GM21528 (cell line): ENCODE data around the gene MCM7.

ENCODE experiments used
- ATAC-seq: cut with Tn5 transposase; IDR thresholded peaks from one replicate; pipeline ENCODE4 v1.9.1; 2021; ENCODE audit warnings: mild to moderate bottlenecking, moderate library complexity; ENCODE audit not compliant: unreplicated experiment, low FRiP score

MCM7 gene

DNA sequence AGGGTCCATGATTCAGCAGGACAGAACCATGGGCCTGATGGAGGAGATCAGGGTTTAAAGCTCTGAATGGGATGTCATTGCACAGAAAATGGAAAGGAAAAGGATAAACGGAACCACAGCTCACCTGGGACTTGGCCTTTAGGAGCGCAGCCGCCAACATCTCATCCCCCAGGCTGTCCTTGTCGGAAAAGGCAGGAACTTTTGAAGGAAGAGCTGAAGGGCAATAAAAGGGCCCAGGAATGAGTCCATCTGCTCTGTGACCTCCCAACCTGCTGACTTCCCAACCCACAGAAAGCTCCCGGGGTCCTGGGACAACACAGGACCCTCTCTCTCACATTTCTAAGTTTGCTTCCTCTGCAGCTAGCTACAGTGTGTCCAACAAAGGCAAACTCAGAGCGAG, 25.8 kb downstream of the MCM7 start:
- ATAC-seq, result no peak

DNA sequence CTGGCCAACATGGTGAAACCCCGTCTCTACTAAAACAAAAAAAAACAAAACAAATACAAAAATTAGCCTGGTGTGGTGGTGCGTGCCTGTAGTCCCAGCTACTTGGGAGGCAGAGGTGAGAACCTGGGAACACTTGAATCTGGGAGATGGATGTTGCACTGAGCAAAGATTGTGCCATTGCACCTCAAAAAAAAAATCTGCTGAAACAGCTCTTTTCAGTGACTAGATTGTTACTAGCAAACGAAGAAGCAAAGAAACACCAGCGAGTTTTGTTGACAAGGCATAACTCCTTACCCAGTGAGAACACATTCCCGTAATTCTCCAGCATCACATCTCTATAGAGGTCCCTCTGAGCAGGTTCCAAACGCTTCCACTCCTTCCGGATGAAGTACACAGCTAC, 26.4 kb downstream of the MCM7 start:
- no peak for ATAC-seq

DNA sequence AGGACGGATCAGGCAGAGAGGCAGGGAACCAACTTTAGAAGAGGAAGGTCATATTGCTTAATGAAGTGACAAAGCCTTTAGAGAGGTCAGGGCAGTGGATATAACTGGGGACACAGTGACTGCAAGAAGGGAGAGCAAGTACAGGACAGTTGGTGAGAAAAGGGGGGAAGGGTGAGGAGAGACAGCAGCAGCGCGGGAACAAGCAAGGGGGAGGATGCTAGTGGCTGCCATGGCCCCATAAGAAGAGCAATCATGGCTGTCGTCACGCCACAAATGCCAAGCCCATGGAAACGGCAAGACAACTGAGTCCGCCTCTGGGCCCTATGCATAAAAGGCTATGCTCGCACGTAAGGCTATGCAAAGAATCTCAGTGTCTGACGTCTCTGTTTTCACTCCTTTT, 28.7 kb downstream of the MCM7 start:
- ATAC-seq, result no peak

DNA sequence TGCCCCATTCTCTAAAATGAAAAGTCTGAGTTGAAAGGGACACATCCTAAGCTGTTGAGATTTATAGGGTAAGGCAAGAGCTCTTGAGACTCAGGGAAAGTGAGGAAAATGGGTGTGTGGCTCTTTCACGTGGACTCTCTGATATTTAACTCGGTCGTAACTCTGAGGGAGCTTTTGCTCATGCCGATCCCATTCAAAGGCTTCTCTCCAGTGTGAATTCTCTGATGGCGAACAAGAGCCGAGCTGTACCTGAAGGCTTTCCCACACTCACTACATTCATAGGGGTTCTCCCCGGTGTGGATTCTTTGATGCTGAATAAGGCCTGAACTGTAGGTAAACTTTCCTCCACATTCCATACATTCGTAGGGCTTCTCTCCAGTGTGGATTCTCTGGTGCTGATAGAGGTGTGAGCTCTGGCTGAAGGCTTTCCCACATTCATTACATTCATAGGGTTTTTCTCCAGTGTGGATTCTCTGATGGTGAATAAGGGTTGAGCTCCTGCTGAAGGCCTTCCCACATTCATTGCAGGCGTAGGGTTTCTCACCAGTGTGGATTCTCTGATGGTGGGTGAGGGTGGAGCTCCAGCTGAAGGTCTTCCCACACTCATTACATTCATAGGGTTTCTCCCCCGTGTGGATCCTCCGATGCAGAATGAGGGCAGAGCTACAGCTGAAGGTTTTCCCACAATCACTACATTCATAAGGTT, 30.0 kb downstream of the MCM7 start:
- ATAC-seq, result no peak

DNA sequence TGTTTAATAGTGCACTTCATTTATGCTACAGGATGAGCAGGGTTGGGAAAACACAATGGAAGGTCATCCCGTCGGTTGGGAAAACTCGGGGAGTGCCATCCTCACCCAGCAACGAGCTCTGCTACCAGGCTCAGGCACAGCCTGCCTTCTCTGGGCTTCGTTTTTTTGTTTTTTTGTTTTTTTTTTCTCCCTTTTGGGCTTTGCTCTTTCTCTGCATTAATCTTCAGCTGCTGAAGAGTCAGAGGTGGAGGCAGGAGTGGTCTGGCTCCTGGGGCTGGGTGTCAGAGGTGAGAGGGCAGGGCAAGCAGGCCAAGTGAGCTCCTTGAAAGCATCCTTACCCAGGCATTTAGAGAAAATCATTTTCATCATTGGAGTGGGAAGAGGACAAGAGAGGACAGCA, 31.2 kb downstream of the MCM7 start:
- no peak for ATAC-seq

DNA sequence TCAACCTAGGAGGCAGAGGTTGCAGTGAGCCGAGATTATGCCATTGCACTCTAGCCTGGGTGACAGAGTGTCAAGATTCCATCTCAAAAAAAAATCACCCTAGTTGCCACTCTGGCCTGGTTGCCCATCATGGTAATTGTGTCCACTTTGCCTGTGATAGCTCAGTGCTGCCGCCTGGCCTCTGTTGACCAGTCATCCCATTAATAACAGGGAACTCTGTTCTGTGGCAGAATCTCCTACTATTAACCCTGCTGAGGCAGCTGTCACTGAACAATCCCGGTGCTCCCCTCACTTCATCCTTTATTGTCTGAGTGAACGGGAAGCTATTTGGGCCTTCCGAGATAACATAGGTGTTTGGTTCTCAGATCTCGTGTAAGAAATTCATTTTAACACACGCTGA, 34.2 kb downstream of the MCM7 start:
- no peak for ATAC-seq

DNA sequence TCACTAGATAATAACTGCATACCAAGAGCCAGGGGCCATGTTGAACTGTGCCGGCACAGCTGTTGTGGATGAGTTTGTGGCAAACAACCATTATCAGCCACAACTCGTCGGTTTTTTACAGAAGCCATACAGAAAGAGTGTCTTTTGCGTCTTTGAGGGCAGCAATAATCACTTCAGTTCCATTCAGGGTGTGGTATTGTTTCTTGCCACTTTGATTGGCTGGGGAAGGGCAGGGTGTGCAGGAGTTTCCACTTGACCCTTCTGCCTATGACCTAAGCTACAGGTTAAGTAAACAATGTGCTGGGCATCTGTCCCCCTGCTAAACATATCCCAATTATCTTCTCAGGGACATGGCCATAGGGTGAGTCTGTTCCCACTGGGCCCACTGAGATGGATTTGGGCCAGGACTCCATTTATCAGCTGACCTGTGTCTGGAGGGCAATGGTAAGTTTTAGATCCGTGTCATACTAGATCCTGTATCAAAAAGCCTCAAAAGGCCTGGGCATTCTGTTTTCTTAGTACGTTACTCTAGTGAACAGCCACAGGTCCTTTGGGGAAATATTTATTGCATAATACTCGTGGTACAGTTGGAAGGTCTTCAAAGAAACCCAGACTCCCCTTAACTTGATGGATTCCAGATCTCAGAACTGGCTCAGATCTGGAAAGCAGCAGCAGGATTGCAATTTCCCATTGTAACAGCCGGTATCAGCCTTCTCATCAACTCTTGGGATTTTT, 35.6 kb downstream of the MCM7 start:
- ATAC-seq, result no peak

DNA sequence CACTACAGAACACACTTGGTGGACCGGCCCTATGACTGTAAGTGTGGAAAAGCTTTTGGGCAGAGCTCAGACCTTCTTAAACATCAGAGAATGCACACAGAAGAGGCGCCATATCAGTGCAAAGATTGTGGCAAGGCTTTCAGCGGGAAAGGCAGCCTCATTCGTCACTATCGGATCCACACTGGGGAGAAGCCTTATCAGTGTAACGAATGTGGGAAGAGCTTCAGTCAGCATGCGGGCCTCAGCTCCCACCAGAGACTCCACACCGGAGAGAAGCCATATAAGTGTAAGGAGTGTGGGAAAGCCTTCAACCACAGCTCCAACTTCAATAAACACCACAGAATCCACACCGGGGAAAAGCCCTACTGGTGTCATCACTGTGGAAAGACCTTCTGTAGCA, 37.0 kb downstream of the MCM7 start:
- ATAC-seq, result no peak

DNA sequence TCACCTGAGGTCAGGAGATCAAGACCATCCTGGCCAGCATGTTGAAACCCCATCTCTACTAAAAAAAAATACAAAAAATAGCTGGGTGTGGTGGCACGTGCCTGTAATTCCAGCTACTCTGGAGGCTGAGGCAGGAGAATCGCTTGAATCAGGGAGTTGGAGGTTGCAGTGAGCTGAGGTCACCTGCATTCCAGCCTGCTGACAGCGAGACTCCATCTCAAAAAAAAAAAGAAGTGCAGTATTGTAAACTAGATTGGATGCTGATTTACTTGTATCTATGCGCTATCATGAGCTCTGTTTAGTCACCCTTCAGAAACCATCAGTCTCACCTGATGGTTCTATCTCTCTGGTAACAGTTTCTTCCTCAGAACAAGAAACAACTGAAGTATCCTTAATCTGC, 37.8 kb downstream of the MCM7 start:
- no peak for ATAC-seq

DNA sequence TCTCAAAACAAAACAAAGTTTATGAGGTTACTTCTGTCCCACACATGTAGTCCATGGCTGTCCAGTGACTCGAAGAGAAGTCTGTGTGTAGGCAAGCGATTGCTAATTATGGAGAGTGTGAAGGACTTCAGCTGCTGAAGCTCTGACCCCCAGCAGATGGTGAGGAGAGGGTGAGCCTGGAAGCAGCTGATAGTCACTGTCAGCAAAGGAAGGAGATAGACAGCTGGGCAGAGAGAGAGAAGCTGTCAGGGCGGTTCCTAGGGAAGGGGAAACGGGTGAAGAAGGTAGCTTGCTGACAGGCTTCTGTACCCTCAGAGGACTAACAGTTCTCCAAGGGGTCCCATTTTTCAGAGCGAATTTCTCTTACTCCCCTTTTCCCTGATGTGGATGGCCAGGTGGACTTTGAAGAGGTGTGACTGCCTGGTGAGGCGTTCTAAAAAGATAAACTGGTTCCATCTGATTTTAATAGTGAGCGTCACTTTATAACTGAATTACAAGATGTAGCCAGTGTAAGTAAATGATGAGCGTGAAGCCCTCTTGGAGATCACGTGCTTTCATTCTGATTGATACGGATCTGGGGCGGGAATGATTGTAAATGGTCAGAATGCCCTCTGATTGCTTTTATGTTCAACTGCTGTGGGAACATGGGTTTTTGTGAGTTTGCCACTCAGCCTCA, 39.5 kb downstream of the MCM7 start:
- no peak for ATAC-seq

DNA sequence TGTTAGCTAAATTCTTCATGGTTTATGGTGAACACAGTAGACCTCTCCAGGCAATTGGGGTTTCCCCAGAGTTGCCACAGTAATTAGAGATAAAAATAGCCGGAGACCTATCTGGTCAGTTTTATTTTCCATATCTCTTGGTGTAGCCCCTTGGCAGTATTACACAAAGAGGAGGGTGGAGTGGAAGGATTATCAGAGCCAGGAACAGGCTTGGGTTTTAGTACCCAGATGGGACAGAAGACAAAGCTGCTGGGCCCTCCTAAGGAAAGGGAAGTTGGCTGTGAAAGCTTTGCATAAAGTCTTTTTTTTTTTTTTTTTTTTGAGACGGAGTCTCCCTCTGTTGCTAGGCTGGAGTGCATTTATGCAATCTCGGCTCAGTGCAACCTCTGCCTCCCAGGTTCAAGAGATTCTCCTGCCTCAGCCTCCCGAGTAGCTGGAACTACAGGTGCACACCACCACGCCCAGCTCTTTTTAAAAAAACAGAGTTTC, 41.9 kb downstream of the MCM7 start:
- no peak for ATAC-seq

DNA sequence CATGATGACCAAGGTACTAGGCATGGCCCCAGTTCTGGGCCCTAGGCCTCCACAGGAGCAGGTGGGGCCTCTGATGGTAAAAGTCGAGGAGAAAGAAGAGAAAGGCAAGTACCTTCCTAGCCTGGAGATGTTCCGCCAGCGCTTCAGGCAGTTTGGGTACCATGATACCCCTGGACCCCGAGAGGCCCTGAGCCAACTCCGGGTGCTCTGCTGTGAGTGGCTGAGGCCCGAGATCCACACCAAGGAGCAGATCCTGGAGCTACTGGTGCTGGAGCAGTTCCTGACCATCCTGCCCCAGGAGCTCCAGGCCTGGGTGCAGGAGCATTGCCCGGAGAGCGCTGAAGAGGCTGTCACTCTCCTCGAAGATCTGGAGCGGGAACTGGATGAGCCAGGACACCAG, 44.2 kb downstream of the MCM7 start:
- ATAC-seq, result no peak

DNA sequence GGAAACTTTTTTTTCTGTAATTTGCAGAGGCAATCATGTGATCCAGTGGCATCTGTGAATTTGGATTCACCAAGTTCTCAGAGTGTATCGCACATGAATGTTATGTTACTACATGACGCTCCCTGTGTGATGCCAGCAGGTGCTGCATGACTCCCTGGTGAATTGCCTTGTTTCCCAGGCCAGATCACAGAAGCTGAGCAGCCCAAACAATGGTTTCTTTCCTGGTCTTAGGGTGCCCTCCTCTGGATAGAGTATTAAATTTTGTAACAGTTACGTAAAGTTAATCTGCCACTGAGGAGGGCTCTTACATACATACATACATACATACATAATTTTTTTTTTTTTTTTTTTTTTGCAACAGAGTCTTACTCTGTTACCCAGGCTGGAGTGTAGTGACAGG, 48.0 kb downstream of the MCM7 start:
- no peak for ATAC-seq

DNA sequence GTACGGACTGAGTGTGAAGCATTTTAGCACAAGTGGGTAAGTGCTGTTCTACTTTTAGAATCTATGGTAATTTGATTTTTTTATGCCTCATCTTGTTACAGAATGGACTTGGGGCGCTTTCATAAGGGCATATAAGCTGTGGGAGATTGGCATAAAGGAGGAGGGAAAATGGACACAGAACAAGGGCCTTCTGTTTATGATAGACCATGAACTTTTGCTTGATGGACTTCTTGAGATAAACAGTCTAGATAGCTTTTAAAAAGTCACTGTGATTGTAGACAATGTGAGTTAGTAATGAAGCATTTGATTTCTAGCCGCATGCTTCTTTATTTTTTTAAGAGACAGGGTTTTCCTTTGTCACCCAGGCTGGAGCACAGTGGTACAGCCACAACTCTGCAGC, 49.6 kb downstream of the MCM7 start:
- ATAC-seq, result no peak

DNA sequence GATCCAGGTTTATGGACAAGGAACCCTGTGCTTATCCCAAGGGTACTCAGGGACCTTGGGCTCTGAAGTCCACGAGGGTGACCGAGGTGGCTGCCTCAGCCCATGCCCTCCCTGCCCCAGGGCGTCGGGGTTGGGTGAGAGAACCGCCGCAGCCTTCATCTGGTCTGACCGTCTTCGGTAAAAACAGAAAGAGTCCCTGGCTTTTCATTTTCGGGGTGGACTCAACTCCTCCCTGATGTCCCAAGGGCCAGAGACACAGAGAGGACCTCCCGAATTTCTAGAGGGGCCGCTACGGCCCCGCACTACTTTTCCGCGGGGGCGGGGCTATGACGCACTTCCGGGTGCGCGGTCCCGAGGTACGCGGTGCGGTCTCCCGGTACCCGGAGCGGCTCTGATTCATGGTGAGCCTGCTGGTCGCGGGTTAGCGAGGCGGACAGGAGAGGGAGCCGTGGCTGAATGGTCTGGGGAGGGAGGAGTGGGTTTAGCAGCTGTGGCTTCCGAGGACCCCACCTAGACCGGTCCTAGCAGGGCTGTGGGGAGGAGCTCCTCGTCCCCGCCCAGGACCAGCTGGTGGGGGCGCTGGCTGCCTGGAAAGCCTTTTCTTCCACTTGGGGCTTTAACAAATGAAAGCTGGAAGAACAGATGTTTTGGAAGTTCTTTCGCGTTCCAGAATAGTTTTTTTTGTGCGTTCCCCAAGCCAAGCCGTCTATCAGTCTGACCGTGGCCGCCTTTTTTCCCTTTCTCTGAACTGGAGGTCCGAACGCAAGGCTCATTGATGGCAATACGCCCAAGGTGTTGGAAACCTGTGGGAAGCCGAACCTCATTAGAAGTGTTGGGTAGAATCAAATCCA, 51.5 kb downstream of the MCM7 start, which contains the start of gene ZSCAN21:
TSS of gene ZSCAN21 (plus strand) at position 334 of the 851 bp plus-strand sequence. CDS start 7,233 bp downstream, outside the sequence.
- peak; percentile 89 for ATAC-seq

DNA sequence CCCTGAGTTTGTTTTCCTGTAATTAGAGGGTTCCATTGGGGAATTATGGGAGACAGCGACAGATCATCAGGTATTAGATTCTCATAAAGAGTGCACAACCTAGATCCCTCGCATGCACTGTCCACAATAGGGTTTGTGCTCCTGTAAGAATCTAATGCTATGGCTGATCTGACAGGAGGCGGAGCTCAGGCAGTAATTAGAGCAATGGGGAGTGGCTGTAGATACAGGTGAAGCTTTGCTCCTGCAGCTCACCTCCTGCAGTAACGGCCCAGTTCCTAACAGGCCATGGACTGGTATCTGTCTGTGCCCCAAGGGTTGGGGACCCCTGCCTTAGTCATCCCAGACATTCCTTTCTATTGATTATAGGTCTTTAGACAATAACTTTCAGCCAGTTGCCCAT, 52.5 kb downstream of the MCM7 start:
- no peak for ATAC-seq

DNA sequence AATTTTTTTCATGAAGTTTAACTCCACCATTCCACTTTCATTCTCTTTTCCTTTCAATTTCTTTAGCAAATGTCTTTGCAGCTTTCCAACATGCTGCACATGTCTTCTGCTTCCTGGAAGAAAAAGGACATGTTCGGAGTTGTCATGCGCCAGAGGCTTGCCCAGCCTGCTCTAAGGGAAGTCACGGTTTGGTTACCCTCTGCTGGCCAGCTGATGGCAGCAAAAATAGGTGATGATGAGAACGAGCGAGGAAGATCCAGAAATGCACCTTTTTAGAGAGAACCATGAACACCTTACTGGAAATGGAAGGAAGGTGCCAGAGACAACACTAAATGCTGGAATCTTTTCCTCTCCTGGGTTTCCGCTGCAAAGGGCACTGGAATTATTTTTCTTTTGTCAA, 56.5 kb downstream of the MCM7 start:
- ATAC-seq, result no peak
